GM19395 (cell line): Measurements from ENCODE around the gene SHC2.
A peak's percentile ranks its signal among the peaks of the same experiment; 100 is the strongest.

ENCODE experiments used
- ATAC-seq: cut with Tn5 transposase; IDR thresholded peaks from one replicate; pipeline ENCODE4 v1.9.1; 2021; ENCODE audit warnings: mild to moderate bottlenecking, moderate library complexity; ENCODE audit not compliant: unreplicated experiment

Gene SHC2, protein sequence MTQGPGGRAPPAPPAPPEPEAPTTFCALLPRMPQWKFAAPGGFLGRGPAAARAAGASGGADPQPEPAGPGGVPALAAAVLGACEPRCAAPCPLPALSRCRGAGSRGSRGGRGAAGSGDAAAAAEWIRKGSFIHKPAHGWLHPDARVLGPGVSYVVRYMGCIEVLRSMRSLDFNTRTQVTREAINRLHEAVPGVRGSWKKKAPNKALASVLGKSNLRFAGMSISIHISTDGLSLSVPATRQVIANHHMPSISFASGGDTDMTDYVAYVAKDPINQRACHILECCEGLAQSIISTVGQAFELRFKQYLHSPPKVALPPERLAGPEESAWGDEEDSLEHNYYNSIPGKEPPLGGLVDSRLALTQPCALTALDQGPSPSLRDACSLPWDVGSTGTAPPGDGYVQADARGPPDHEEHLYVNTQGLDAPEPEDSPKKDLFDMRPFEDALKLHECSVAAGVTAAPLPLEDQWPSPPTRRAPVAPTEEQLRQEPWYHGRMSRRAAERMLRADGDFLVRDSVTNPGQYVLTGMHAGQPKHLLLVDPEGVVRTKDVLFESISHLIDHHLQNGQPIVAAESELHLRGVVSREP

DNA sequence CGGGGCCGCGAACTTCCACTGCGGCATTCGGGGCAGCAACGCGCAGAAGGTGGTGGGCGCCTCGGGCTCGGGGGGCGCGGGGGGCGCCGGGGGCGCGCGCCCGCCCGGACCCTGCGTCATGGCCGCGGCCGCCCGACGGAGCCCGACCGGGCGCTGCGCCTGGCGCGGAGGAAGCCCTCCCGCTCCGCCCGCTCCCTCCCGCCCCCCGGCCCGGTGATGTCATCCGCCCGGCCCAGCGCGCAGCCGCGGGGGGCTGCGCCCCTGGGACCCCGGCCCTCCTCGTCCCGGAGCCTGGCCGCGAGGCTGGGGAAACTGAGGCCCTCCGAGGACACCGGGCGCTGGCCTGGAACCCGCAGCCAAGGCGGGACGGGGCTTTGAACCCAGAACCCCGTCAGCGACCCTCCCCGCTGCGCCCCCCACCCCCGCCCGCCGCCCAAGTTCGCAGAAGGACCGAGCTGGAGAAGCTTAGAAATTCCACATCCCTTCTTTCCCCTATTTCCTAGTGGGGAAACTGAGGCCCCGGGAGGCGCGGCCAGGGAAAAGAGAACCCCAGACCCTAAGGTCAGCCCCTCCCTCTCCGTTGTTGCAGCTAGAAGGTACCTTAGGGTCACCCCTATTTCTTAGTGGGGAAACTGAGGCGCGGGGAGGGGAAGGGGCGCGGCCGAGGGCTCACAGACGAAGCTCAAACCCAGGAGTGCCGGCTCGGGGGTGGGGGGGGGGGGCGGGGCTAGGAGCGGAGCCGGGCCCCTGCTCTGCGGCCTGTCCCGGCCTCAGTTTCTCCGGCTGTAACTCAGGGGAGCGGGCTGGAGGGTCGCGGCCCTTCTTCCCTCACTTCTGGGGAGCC lies at the start of gene SHC2:
TSS of gene SHC2 (minus strand) at position 157 of the 844 bp plus-strand sequence. CDS start at position 120, 37 bp downstream.
- ATAC-seq, result no peak

DNA sequence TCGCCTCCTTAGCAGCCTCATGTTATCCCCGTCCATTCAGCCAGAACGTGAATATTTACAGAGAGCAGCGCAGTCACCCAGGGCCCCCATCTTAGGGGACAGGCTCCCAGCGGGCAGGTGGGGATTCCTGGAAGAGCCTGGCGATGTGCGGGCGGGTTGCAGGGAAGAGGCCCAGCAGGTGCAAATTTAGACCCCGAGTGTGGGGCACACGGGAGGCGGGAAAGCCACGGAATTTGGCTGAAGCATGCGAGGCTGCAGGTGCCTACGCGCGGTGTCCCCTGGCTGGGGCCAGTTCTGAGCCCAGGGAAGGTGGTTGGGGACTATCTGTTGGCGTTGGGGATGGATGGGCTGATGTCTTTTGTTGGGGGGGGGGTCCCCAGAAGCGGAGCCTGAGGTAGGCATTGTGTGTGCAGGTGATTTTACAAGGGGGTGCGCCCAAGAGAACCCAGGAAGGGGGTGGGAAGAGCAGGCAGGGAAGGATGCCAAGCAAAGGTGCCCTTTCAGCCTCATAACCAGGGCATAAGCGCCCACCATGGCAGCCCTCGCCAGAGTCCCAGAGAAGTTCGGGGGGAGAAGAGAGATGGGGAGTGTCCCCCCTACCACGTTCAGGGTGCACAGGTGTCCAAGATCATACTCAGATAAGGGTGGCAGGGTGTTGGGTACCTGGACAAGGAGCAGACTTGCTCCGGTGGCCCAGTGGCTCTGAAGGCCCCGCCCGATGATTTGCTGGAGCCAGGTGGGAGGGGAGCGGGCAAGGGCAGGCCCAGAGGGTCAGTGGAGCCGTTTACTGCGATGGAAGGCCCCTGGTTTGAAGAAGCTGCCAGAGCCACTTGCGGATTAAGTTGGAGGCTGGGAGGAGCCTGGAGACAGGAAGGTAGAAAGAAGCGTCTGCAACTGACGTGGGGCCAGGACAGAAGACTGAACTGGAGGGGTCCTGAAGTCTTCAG lies 47.6 kb upstream of the SHC2 start:
- ATAC-seq, result no peak

DNA sequence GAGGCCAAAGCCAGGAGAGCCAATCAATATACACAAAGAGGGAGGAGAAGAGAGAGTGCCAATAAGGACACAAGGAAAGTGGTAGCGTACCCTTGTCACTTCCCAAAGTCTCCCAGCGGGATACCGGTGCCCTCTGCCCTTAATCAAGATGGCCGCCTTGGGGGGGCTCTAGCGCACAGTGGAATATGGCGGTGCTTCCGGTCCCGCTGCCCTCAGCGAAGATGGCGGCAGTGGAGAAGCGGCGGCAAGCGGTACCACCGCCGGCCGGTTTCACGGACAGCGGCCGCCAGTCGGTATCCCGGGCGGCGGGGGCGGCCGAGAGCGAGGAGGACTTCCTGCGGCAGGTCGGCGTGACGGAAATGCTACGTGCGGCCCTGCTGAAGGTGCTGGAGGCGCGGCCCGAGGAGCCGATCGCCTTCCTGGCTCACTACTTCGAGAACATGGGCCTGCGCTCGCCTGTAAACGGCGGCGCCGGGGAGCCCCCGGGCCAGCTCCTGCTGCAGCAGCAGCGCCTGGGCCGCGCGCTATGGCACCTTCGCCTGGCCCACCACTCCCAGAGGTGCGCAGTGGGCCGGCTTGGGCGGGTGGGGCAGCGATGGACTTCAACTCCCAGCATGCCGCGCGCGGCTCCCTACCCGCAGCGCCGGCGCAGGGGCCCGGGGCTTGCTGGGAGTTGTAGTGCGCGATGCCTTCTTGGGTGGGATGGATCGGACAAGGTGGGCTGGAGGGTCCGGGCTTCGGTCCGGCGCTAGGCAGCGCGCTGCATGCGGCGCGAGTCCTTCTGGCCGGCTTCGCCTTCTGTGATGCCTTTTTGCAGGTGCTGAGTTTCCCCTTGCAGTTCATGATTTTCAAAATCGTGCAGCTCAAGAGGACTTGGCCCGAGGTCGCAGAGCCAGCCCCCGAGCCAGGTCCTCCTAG lies 46.7 kb upstream of the SHC2 start, which contains the start of gene TPGS1:
TSS of gene TPGS1 (plus strand) at position 212 of the 918 bp plus-strand sequence. CDS start at position 222, 10 bp downstream.
- ATAC-seq, result peak; percentile 57

DNA sequence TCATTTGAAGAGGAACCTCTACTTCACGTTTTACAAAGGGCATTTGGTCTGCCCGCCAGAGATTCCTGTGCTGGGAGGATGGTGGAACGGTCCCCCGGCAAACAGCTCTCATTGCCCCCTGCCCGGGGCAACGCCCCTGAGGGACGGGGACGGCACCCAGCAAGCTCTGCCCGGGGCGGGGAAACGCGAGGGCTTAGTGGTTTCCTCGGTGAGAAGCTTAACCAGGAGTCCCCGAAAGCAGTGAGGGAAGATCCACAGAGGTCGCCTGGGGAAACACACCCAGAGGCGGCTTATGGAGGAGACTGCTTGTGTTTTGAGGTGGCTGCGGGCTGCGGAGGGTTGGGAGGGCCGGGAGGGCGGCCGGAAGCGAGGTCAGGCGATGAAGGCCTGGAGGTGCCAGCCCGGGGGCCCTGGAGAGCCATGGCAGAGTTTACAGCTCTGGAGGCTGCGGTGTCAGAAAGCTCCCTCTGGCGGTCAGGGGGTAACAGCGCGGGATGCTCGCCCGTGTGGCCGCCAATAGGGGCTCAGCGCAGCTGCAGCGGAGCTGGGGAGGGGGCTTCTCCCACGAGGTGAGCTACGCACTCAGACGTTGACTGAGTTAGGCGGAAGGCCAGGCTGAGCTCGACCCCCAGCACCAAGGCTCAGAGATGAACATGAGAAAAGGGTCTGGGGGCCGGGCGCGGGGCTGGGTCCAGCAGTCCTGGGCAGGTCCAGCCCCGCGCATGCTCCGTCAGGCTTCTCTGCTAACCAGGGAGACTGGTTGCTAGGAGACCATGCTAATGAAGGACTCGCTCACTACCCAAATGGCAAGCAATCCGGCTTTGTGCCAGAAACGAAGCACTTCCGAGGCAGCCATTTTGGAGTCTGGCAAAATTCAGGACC lies 45.8 kb upstream of the SHC2 start:
- ATAC-seq, result peak; percentile 80

- ATAC-seq, result no peak
Measured at GRCh38 chr19:504616-505015, 43.8 kb upstream of the SHC2 start.

GRCh38 chr19:501646-502045 lies 40.8 kb upstream of the SHC2 start:
- ATAC-seq, result no peak

- ATAC-seq, result no peak
Measured at GRCh38 chr19:498977-499623, 38.3 kb upstream of the SHC2 start.

GRCh38 chr19:498511-498891 lies 37.7 kb upstream of the SHC2 start:
- no peak for ATAC-seq

- no peak for ATAC-seq
Measured at GRCh38 chr19:497869-498510, 37.2 kb upstream of the SHC2 start.

DNA sequence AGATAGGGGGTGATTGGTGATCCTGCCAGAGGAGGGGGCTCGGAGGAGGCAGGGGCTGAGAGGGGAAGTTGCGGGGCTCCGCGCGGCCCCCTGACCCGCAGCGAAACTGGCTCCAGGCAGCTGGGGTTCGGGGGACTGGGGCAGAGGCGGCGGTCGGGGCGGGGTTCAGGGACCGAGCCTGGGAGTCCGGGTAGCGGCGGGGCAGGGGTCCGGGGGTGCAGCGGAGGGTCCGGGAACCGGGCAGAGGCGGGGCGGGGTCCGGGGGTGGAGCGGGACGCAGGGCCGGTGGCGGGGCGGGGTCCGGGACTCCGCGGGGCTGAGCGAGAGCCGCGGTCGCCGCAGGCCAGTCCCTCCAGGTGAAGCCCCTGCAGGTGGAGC lies 36.6 kb upstream of the SHC2 start:
- ATAC-seq, result no peak

DNA sequence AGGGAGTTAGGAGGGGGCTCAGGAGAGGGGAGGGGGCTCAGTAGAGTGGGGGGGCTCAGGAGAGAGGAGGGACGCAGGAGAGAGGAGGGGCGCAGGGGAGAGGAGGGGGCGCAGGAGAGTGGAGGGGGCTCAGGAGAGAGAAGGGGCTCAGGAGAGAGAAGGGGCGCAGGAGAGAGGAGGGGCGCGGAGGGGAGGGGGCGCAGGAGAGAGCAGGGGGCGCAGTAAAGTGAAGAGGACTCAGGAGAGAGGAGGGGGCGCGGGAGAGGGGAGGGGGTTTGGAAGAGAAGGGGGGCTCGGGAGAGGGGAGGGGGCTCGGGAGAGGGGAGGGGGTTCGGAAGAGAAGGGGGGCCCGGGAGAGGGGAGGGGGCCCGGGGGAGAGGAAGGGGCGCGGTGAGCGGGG lies 36.2 kb upstream of the SHC2 start:
- no peak for ATAC-seq

DNA sequence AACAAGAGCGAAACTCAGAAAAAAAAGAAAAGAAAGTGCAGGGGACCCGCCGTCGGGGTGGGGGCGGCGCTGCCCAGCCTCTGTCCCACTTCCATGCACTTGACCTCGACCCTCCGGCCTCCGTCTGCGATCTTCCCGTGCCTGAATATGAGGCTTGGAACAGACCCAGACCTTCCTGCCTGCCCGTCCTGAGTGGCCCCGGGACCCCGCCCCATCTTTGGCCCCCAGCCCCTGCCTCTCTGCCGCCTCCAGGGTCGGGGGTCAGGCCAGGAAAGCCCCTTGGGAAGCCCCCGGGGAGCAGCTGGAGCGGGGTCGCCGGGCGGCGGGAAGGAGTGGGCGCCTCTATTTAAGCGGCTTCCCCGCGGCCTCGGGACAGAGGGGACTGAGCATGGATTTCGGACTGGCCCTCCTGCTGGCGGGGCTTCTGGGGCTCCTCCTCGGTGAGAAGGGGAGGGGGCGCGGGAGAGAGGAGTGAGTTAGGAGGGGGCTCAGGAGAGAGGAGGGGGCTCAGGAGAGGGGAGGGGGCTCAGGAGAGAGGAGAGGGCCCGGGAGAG lies 35.4 kb upstream of the SHC2 start, which contains the start of gene MADCAM1:
TSS of gene MADCAM1 (plus strand) at position 375 of the 554 bp plus-strand sequence. CDS start at position 389, 14 bp downstream.
- ATAC-seq, result no peak

DNA sequence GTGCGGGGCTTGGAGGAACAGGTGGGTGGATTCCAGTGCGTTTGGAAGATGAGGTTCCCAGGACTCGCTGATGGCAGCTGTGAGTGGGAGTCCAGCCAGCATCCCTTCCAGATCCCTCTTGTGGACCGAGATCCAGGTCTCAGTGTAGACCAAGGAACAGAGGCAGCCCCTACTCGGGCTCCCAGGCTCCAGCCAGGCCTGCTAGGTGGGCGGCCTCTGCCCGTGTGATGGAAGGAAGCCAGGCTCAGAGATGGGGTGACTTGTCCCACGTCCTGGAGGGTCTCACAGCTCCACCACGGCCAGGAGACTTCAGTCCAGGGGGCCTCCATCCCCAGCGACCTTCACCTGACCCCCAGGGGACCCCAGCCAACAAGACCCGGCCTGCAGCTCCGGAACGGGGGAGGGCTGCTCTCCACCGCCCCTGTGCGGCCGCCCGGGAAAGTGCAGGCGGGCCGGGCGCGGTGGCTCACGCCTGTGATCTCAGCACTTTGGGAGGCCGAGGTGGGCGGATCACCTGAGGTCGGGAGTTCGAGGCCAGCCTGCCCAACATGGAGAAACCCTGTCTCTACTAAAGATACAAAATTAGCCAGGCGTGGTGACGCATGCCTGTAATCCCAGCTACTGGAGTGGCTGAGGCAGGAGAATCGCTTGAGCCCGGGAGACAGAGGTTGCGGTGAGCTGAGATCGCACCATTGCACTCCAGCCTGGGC lies 34.7 kb upstream of the SHC2 start:
- no peak for ATAC-seq

- ATAC-seq, result no peak
Measured at GRCh38 chr19:495081-495401, 34.2 kb upstream of the SHC2 start.

GRCh38 chr19:494171-495080 lies 33.6 kb upstream of the SHC2 start:
- ATAC-seq, result no peak
